ENCODE measurements around the gene CDH23. TPM values are rescaled to one million over a fixed set of nuclear protein-coding genes. Genes with fewer than 3 reads are reported as not detected.

Gene CDH23
- total RNA-seq, 1 donor from 2014 or later = not detected

DNA sequence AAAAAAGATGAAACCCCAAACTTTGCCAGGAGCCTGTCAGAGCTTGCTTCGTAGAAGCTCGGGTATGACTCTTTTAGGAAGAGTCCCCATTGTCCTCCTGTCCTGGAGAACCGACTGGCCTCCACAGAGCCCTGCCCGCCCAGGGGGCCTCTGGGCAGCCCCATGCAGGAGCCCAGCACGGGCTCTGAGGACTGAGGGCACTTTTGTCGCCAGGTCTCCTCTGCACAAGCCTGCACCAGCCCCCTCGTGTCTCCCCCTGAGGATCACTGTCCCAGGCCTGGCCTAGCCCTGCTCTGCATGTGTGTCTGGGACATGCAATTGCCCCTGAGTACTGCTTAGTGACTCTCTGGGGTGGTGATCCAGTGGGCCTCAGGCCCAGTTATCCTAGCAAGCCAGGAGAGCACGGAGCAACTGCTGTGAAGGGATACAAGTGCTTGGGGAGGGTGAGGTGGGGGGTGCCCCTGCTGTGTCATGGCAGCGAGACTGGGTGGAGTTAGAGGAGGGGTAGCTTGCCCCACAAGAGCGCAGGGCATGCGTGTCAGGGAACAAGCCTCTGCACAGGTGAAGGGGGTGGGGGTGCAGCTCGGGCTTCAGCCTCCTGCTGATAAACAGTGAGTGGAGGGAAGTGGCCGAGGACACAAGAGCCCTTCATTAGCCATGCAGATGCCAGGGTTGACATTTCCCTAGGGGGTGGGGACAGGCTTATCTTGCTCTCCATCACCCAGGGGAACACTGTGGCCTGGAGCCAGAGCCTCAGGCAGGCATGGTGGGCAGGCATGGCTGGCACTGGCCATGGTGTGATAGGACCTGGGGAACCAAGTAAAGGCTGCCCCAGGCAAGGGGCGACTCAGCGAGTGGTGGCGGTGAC lies 179.4 kb downstream of the CDH23 start:
- Mint-ChIP-seq H3K27ac (ENCODE audit: unreplicated experiment) (no peak overlapping the region), H3K9me3 (ENCODE audit: low read depth) (no peaks in the 10 kb centered on the region), H3K36me3 (ENCODE audit: low read depth) (no peaks in the 10 kb centered on the region), H3K4me3 (ENCODE audit: unreplicated experiment) (no peak overlapping the region), H3K27me3 (ENCODE audit: low read depth) (peaks cover 34% of the 10 kb centered on the region), H3K4me1 (ENCODE audit: low read depth) (no peaks in the 10 kb centered on the region)
- DNase-seq (ENCODE audit: low spot score) = no peak
- TF ChIP-seq, protein P1, sequence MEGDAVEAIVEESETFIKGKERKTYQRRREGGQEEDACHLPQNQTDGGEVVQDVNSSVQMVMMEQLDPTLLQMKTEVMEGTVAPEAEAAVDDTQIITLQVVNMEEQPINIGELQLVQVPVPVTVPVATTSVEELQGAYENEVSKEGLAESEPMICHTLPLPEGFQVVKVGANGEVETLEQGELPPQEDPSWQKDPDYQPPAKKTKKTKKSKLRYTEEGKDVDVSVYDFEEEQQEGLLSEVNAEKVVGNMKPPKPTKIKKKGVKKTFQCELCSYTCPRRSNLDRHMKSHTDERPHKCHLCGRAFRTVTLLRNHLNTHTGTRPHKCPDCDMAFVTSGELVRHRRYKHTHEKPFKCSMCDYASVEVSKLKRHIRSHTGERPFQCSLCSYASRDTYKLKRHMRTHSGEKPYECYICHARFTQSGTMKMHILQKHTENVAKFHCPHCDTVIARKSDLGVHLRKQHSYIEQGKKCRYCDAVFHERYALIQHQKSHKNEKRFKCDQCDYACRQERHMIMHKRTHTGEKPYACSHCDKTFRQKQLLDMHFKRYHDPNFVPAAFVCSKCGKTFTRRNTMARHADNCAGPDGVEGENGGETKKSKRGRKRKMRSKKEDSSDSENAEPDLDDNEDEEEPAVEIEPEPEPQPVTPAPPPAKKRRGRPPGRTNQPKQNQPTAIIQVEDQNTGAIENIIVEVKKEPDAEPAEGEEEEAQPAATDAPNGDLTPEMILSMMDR (IDR thresholded peaks at IDR 0.05) = no peak

DNA sequence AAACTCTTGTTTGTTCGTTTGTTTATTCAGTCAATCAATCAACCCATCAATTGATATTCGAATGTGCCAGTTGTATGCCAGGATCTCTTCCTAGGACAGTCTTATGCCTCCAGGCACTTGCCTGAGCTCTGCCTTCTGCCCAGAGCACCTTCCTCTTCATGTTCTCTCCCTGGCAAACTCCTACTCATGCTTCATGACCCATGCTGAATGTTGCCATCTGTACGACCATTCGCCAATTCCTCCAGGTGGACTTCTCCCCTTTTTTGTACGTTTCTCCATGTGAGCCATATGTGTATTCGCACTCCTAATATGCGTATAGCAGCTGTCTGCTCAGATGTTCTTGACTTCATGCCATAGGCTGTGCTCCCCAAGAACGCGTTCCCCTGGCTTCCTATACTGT lies 180.1 kb downstream of the CDH23 start:
- Mint-ChIP-seq H3K27ac (ENCODE audit: unreplicated experiment) (no peak overlapping the region), H3K27me3 (ENCODE audit: low read depth) (peaks cover 34% of the 10 kb centered on the region), H3K4me3 (ENCODE audit: unreplicated experiment) (no peak overlapping the region), H3K9me3 (ENCODE audit: low read depth) (no peaks in the 10 kb centered on the region), H3K36me3 (ENCODE audit: low read depth) (no peaks in the 10 kb centered on the region), H3K4me1 (ENCODE audit: low read depth) (no peaks in the 10 kb centered on the region)
- TF ChIP-seq, protein P1 (IDR thresholded peaks at IDR 0.05) = no peak
- no peak for DNase-seq (ENCODE audit: low spot score)

DNA sequence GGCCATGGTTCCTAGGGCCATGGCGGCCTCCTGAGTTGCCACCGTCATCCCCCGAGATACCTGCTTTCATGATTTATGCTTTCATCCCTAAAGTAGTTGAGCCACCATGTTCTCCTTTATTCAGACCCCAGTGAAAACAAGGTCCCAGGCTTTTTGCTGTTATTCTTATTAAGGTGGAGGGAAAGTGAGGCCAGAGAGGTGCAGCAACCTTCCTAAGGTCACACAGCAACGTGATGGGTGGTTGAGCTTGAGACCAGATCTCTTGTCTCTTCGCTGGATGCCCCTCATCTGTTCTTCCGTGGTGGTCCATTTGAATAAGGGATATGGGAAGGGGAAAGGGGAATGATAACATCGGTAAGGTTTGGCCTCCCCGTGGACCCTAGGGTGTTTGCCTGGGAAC lies 180.6 kb downstream of the CDH23 start:
- TF ChIP-seq, protein P1 (IDR thresholded peaks at IDR 0.05) = no peak
- H3K27me3 Mint-ChIP-seq (ENCODE audit: low read depth) = peaks cover 31% of the 10 kb centered on the region
- no peak overlapping the region for H3K4me3 Mint-ChIP-seq (ENCODE audit: unreplicated experiment)
- H3K27ac Mint-ChIP-seq (ENCODE audit: unreplicated experiment) = no peak overlapping the region
- no peak for DNase-seq (ENCODE audit: low spot score)
- H3K4me1 Mint-ChIP-seq (ENCODE audit: low read depth) = no peaks in the 10 kb centered on the region
- no peaks in the 10 kb centered on the region for H3K36me3 Mint-ChIP-seq (ENCODE audit: low read depth)
- H3K9me3 Mint-ChIP-seq (ENCODE audit: low read depth) = no peaks in the 10 kb centered on the region

DNA sequence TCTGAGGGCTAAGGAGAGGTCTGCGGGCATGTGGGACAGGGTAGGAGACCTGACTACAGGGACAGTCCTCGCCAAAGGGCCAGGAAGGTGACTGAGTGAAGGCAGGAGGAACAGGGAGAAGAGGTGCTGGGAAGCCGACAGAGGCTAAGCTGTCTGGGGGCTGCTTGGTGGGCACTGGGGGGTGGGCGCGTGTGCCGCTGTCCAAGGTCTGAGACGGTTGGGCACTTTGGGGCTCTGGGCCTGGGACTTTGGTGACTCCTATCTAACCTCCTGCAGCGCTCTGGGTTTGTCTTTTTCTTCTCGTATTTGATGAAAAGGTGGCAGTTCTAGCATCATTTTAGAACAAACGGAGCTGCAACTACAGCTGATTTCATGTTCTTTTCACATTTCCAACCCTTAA lies 181.3 kb downstream of the CDH23 start:
- Mint-ChIP-seq H3K4me1 (ENCODE audit: low read depth) (no peaks in the 10 kb centered on the region), H3K36me3 (ENCODE audit: low read depth) (no peaks in the 10 kb centered on the region), H3K27ac (ENCODE audit: unreplicated experiment) (no peak overlapping the region), H3K9me3 (ENCODE audit: low read depth) (no peaks in the 10 kb centered on the region), H3K4me3 (ENCODE audit: unreplicated experiment) (no peak overlapping the region), H3K27me3 (ENCODE audit: low read depth) (peaks cover 25% of the 10 kb centered on the region)
- DNase-seq (ENCODE audit: low spot score) = no peak
- TF ChIP-seq, protein P1 (IDR thresholded peaks at IDR 0.05) = no peak

DNA sequence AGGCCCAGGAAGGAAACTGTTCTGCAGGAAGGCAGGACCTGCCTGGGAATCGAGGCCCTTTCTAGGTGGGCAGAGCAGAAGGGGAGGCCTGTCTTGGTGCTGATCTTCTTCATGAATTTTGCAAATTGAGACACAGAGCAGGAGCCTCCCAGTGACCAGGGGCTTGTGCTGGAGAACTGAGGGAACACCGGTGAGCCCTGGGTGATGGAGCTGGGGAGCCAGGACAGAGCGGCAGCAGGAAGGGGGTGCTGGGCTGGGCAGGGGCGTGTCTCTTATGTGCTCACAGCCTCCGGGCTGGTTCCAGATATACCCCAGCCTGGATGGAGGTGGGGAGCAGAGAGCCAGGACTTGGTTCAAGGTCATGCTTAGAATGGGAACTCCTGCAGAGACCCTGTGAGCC lies 182.9 kb downstream of the CDH23 start:
- Mint-ChIP-seq H3K27me3 (ENCODE audit: low read depth) (peaks cover 19% of the 10 kb centered on the region), H3K36me3 (ENCODE audit: low read depth) (no peaks in the 10 kb centered on the region), H3K9me3 (ENCODE audit: low read depth) (no peaks in the 10 kb centered on the region), H3K27ac (ENCODE audit: unreplicated experiment) (no peak overlapping the region), H3K4me3 (ENCODE audit: unreplicated experiment) (no peak overlapping the region), H3K4me1 (ENCODE audit: low read depth) (no peaks in the 10 kb centered on the region)
- TF ChIP-seq, protein P1 (IDR thresholded peaks at IDR 0.05) = no peak
- DNase-seq (ENCODE audit: low spot score) = no peak
